Skin epidermis (tissue), 12 donors: Measurements from ENCODE around the gene OSGIN1.
A peak's percentile ranks its signal among the peaks of the same experiment; 100 is the strongest.

Source experiments
- H3K27ac ChIP-seq, 21 experiments: fragments of 200-600 bp; sonication (generic) in 11 of 21; one replicate each; pipeline ENCODE4 v1.5.0; 2020; ENCODE audit warnings: mild to moderate bottlenecking in 3 of 21, inconsistent platforms in 2 of 21, moderate library complexity in 2 of 21
- H3K4me3 ChIP-seq, 7 experiments: fragments of 200-600 bp; sonication (generic) in 2 of 7; one replicate each; pipeline ENCODE4 v1.5.0; 2020; ENCODE audit warnings: inconsistent platforms in 2 of 7, mild to moderate bottlenecking in 2 of 7, moderate library complexity in 1 of 7

Gene OSGIN1

GRCh38 chr16:83952940-83953795 is at the start of gene OSGIN1:
OSGIN1 (plus strand) TSS chr16:83953240; CDS start chr16:83957672, 4,432 bp downstream.
- Histone ChIP-seq H3K27ac (peak within 1 kb of the TSS in 20 of 21 experiments; percentile 21 to 91 (median 68)), H3K4me3 (peak within 1 kb of the TSS; percentile 39 to 53 (median 45))

GRCh38 chr16:83903751-83904150 is 49.3 kb upstream of the OSGIN1 start:
- no peak overlapping the region for H3K27ac ChIP-seq
- H3K4me3 ChIP-seq, result no peak overlapping the region

- no peak overlapping the region for H3K27ac ChIP-seq
These were observed 46.4 kb upstream of the OSGIN1 start for GRCh38 chr16:83906683-83907082.

DNA sequence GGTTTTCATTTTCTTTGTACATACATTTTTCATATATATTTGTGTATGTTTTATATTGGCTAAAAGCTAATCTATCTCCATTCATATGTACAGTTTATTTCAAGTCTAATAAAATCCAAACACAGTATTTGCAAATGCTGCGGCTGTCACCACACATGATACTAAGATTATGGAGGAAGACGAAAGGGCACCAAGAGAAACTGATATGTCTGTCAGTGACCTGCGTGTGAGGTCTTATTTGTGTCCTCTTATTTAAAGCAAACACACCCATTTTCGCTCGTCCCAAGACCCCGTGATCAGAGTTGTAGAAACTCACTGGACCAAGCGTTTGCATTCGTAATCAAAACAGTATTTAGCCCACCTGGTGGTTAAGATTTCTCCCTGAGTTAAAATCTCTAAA is 45.9 kb upstream of the OSGIN1 start:
- Histone ChIP-seq H3K27ac (no peak overlapping the region), H3K4me3 (no peak overlapping the region)

More at GRCh38 chr16:83906683-83907082, 46.4 kb upstream of the OSGIN1 start:
- H3K4me3 ChIP-seq, result no peak overlapping the region

- Histone ChIP-seq H3K27ac (no peak overlapping the region), H3K4me3 (no peak overlapping the region)
These were observed 45.3 kb upstream of the OSGIN1 start for GRCh38 chr16:83907631-83908250.

DNA sequence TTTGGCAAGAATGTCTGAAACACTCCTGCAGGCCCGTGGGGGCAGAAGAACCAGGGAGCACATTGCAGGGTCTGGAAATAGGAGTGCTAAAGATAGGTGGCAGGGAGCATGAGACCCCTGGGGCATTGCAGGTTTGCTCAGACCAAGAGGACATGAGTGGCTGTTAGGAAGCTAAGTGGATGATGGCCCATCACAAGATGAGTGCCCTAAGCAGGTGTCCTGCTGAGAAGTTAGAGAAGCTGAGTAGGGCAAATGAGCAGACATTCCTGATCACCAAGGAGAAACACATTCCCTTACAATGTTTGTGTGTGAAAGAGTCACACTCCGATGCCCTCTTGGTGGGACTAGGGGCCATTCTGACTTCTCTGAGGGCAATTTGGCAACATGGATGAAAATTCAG is 44.2 kb upstream of the OSGIN1 start:
- Histone ChIP-seq H3K4me3 (no peak overlapping the region), H3K27ac (no peak overlapping the region)

DNA sequence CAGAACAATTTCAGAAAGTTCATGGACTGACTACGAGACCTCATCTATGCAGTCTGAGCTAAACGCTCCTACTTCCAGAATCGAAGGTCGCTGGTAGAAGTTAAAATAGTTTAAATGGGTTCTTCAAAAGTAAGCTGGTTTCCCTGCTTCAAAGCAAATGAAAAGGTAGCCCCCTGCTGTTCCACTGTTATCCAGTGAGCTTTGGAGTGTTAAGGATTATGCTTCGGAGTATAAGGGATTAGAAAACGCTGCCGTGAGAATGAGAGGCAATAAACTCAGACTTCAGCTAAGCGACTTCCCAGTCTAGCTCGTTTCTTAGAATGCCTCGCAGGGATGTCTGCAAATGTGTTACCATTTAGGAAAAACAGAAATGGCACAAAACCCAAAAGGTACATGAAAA is 41.8 kb upstream of the OSGIN1 start:
- H3K4me3 ChIP-seq, result no peak overlapping the region
- H3K27ac ChIP-seq, result no peak overlapping the region

DNA sequence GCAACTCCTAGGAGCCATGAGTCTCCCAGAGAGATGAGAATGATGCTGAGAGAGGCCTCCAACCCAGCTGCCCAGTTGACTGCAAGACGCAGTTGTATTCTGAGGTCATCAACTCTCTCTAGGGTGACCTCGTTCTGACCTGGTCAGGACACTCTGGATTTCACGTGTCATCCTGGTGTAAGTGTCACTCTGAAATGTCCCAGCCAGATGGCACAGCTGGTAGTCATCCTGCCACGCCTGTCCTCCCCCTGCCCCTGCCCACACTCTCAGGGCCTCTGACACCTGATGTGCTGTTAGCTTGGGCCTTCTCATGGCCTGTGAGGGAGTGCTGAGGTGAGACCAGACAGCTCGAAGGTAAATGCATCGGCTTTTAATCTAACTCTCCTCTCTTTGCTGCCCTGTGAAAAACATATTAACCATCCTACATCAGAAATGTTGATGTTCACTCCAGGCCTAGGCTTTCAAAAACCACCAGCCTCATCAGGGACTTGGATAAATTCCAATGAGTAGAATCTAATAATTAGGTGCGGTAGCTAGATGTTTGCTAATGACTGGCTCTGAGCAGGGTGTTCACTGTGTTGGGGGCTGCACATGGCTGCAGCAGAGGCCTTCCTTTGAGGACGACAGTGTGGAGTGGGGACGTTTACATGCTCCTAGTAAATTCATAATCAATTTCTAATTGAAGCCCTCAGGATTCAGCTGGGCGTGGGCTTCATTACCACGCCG is 40.4 kb upstream of the OSGIN1 start:
- H3K4me3 ChIP-seq, result no peak overlapping the region
- H3K27ac ChIP-seq, result no peak overlapping the region

- no peak overlapping the region for H3K27ac ChIP-seq
- H3K4me3 ChIP-seq, result no peak overlapping the region
These were observed 39.8 kb upstream of the OSGIN1 start for GRCh38 chr16:83913245-83913633.

DNA sequence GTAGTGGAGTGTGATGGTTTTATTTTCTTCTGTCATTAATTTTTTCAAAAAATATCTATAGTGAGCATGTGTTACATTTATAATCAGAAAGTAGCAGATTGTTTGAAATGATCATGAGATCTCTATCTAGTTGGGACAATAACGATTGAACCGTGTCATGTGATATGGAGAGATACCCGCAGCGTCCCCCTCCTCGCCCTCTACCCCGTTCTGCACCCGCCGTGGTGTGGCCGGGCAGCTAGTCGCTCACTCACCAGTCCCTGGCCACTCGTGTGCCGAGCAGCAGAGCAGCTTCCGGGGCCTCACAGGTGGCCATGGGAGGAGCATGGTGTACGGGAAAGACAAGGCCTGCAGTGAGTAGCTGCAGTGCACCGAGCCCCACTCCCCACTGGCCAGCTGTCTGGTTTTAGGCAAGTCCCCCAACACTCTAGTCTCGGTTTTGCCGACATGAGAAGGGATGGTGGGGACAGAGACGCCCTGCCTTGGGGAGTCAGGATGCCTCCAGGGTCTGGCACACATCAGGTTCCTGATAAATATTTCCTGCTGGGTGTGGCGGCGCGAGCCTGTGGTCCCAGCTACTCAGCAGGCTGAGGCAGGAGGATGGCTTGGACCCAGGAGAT is 38.8 kb upstream of the OSGIN1 start:
- no peak overlapping the region for H3K27ac ChIP-seq
- no peak overlapping the region for H3K4me3 ChIP-seq

DNA sequence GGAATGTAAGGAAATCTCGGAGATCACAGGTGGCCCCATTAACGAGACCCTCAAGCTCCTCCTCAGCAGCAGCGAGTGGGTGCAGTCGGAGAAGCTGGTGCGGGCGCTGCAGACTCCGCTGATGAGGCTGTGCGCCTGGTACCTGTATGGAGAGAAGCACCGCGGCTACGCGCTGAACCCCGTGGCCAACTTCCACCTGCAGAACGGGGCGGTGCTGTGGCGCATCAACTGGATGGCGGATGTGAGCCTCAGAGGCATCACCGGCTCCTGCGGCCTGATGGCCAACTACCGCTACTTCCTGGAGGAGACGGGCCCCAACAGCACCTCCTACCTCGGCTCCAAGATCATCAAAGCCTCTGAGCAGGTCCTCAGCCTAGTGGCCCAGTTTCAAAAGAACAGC is 38.0 kb upstream of the OSGIN1 start:
- no peak overlapping the region for H3K27ac ChIP-seq
- H3K4me3 ChIP-seq, result no peak overlapping the region

DNA sequence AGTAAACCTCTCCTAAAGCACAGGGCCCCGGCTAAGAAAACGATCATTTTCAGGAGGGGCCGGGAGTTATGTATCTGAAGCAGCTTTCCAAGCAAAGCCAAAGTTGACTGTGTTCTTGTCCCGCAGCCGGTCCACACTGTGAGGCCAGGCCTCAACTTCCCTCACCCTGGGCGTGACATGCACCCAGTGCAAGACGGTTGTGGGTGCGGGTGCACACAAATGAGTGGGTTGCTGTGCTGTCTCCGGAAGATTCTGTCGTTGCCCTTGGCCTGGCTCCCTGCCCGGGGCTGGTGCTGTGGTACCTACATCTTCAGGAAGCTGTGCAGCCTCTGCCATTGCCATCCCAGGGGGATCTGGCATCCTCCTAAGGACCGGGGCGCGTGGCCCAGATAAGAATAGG is 37.5 kb upstream of the OSGIN1 start:
- no peak overlapping the region for H3K4me3 ChIP-seq
- no peak overlapping the region for H3K27ac ChIP-seq

- Histone ChIP-seq H3K27ac (no peak overlapping the region), H3K4me3 (no peak overlapping the region)
These were observed 35.6 kb upstream of the OSGIN1 start for GRCh38 chr16:83917152-83918120.

DNA sequence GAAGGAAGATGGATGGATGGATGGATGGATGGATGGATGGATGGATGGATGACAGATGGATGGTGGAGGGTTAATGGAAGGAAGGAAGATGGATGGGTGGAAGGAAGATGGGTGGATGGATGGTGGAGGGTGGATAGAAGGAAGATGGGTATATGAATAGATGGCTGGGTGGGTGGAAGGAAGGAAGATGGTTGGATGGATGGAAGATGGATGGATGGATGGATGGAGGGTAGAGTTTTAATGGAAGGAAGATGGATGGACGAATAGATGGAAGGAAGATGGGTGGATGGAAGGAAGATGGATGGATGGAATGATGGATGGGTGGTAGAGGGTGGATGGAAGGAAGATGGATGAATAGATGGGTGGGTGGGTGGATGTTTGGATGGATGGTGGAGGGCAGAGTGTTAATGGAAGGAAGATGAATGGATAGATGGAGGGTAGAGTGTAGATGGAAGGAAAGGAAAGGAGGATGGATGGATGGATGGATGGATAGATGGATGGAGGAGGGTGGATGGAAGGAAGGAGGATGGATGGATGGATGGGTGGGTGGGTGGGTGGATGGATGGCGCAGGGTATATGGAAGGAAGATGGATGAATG is 32.0 kb upstream of the OSGIN1 start:
- no peak overlapping the region for H3K27ac ChIP-seq
- H3K4me3 ChIP-seq, result no peak overlapping the region

DNA sequence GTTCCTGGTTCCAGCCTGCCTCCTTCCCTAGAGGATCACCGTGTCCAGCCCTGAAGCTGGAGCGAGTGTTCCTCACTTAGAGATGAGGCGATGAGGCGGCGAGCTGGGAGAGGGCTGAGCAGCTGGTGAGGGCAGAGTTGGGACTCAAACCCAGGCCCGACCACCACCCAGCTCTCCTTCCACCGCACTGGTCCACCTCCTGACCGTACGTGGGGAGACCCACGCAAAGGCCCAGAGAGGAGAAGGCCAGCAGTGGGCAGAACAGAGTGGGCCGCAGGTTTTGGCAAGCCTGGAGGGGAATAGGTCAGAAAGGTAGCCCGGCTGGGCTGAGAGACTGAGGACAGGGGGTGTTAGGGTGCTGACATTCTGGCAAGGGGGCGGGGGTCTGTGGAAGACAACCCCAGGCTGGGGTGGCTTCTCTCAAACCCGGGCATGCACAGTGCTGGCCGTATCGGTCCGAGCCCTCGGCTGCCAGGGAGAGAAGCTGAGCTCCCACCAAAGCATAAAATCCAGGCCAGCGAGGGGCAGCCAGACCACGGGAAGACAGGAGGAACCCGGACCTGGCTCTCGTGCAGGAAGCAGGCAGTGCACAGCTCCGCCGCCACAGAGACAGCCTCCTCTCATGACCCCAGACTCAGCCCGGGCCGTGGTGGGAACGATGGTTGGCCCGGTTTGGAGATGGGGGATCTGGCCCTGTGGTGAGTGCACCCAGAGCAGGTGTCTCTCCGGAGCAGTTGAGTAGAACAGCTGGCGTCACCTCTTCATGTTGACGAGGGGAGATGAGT is 29.3 kb upstream of the OSGIN1 start:
- Histone ChIP-seq H3K4me3 (no peak overlapping the region), H3K27ac (no peak overlapping the region)

DNA sequence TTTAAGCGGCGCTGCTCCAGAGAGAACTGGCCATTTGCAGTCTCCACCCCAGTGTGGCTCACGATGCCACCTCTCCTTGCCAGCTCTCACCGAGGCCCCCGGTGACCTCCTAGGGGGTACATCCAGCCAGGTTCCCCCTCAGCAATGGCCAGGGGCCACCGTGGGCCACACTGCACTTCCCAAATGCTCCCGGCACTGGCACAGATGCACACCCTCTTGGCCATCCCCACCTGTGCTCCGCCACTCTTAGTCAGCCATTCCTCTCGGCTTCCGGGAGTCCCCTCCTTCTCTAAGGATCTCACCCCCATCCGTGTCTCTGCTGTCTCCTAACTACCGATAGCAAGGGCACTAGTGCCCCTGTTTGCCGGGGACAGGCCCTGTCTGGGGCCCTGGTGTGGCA is 28.4 kb upstream of the OSGIN1 start:
- no peak overlapping the region for H3K4me3 ChIP-seq
- no peak overlapping the region for H3K27ac ChIP-seq

DNA sequence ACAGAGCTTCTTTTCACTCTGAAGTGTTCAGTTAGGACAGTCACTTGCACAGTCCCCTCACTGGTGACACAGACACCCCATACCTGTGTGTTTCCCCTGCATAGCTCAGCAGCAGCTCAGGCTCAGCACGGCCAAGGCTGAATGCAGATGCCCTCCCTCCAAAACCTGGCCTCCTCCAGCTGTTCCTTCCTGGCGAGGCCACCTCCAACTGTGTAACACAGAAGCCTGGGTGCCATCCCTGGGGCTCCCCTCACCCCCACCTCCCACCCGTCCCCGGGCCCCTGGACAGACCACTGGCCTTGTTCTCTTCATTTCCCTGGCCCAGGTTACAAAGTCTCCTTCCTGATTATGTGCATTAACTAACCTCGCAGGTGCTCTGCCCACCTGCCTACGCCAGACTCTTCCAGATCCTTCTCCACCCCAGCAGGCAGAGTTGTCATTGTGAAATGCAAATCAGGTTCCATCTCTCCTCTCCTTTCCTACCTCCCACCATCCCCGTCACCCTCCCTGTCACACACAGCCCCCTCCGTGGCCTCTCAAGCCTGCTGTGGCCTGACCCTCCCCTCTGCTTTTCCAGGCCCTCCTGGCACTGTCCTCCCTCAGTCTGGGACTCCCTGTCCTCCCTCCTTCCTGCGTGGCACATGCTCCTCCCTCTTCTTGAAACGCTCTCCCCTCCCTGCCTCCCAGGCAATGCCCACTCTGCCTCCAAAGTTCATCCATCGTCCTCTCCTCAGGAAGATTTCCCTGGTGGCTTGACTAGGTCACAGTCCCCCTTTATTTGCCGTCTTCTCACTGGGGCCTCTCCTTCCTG is 27.7 kb upstream of the OSGIN1 start:
- Histone ChIP-seq H3K27ac (no peak overlapping the region), H3K4me3 (no peak overlapping the region)
